WTC11 (cell line): ENCODE data around the gene CIAPIN1.

ENCODE experiments used
- CREB1 ChIP-seq: sonication (generic); formaldehyde crosslinking; IDR thresholded peaks from 2 replicates; pipeline ENCODE4 v1.8.0; 2023; ENCODE audit warnings: mild to moderate bottlenecking, missing genetic modification reagents
- CTCF ChIP-seq: fragments of 200-600 bp; IDR thresholded peaks from 2 replicates; pipeline ENCODE4 v1.8.0; 2022; ENCODE audit warnings: antibody characterized with exemption
- FOXJ3 ChIP-seq: sonication (generic); formaldehyde crosslinking; IDR thresholded peaks from 2 replicates; pipeline ENCODE4 v1.9.0; 2021; ENCODE audit warnings: missing genetic modification reagents, mild to moderate bottlenecking, borderline replicate concordance
- GABPB1 ChIP-seq: sonication (generic); formaldehyde crosslinking; IDR thresholded peaks from 2 replicates; pipeline ENCODE4 v1.8.1; 2023; ENCODE audit warnings: mild to moderate bottlenecking, missing genetic modification reagents
- NR3C1 ChIP-seq: sonication (generic); formaldehyde crosslinking; conservative IDR thresholded peaks from 2 replicates; pipeline ENCODE4 v1.8.1; 2023; ENCODE audit warnings: low read depth, mild to moderate bottlenecking, missing genetic modification reagents
- ZNF219 ChIP-seq: sonication (generic); formaldehyde crosslinking; IDR thresholded peaks from 2 replicates; pipeline ENCODE4 v1.8.0; 2023; ENCODE audit warnings: missing genetic modification reagents, mild to moderate bottlenecking, borderline replicate concordance
- ZNF232 ChIP-seq: sonication (generic); formaldehyde crosslinking; IDR thresholded peaks from 2 replicates; pipeline ENCODE4 v1.8.0; 2022; ENCODE audit warnings: mild to moderate bottlenecking, missing genetic modification reagents
- TF ChIP-seq, protein P1 (sequence below): sonication (generic); formaldehyde crosslinking; IDR thresholded peaks from 2 replicates; pipeline ENCODE4 v1.8.0; 2022; ENCODE audit warnings: mild to moderate bottlenecking, missing genetic modification reagents

GRCh38 chr16:57430955-57431354, 16.2 kb downstream of the CIAPIN1 start:
- TF ChIP-seq ZNF232 (CRISPR knock-in tag) (no peak), CREB1 (CRISPR knock-in tag) (no peak), CTCF (no peak), FOXJ3 (CRISPR knock-in tag) (no peak), GABPB1 (CRISPR knock-in tag) (no peak), ZNF219 (no peak), NR3C1 (CRISPR knock-in tag) (no peak)
- TF ChIP-seq, protein P1, sequence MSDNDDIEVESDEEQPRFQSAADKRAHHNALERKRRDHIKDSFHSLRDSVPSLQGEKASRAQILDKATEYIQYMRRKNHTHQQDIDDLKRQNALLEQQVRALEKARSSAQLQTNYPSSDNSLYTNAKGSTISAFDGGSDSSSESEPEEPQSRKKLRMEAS (CRISPR knock-in tag) = no peak
